ENCODE data around the gene PXT1.
"Not testable (repeated sequence)": the region's sequence is repeated elsewhere in the genome, so short reads cannot be mapped to it uniquely, and the experiment has no call there.

Gene PXT1, protein sequence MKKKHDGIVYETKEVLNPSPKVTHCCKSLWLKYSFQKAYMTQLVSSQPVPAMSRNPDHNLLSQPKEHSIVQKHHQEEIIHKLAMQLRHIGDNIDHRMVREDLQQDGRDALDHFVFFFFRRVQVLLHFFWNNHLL

DNA sequence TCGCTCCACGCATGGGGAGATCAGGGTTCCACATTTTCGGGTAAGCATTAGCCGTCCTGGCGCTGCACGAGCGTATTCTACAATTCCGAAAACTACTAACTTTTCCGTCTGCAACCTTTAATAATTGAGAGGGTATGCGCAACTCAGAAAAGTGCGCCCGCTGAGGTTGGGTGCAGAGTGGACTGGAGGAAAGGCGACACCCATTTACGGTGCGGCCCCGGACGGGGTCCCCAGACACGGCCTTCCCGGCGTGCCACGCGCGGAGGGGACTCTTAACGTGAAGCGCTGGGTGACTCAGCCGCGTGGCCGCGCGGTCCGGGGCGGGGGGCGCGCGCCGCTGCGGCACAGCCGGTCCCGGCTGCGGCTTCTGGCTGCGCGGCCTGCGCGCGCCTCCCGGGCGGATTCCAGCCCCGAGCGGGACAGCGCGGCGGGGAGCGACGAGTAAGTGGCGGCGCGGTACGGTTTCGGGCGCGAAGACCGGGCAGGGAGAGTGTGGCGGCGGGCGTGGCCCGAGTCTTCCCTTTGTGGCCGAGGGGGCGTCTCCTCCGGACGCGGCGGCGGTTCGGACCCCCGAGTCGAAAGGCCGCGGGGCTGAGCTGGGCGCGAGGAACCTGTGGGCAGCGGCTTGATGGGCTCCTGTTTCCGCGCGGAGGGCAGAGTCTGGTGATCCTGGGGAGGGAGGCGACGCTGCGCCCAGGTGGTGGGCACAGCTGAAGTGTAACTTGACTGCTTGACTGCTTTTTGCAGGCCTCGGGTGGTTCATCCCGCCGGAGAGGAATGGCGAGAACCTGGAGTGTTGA lies at the start of gene PXT1, which contains the start of gene KCTD20:
Gene PXT1 (minus strand): TSS at position 184 of the 800 bp plus-strand sequence. CDS start 16,772 bp downstream, outside the sequence.
Gene KCTD20 (plus strand): TSS at position 330 of the 800 bp plus-strand sequence. CDS start 27,098 bp downstream, outside the sequence.
- peak; percentile 77 for DNase-seq (ENCODE audit: low read depth)

- DNase-seq (ENCODE audit: low read depth), result no peak
These were observed 49.4 kb upstream of the PXT1 start for GRCh38 chr6:36492092-36492491.

- no peak for DNase-seq (ENCODE audit: low read depth)
These were observed 48.8 kb upstream of the PXT1 start for GRCh38 chr6:36491378-36491965.

- no peak for DNase-seq (ENCODE audit: low read depth)
These were observed 46.8 kb upstream of the PXT1 start for GRCh38 chr6:36489426-36489825.

GRCh38 chr6:36488221-36488620 lies 45.6 kb upstream of the PXT1 start:
- DNase-seq (ENCODE audit: low read depth), result no peak

DNA sequence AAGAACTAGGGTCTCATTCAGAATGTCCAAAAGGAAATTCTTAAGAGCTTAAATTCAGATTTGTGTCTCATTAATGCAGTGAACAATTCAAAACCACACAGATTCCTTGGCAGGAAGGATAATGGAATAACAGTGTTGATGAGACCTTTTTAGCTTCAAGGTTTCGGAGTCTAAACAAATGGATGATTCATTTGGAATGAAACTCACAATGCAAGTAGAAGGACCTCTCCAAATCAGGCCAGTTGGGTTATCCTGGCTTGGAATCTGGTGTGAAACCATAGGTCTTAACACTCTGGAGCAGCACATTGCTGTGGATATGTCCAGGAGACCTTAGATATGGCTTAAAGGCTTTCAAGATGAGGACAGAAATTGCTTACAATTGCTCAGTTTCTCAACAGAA lies 45.0 kb upstream of the PXT1 start:
- no peak for DNase-seq (ENCODE audit: low read depth)

DNA sequence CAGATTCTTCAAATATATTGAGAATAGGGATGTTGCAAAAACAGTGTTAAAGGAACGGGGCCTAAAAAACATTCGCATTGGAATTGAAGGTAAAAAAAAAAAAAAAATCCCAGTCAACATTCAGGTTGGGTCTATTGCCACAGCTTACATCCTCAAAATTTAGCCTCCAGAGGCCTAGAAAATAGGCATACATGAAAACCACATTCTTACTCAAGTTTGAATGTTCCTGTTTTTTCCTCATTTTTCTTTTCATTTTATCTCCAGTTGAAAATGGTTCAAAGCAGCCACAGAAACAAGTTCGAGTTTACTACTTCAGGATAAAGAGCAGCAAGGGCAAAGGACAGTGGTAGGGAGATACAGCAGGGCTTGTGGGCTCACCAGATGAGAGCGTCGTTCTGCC lies 42.1 kb upstream of the PXT1 start:
- DNase-seq (ENCODE audit: low read depth), result no peak

GRCh38 chr6:36483326-36483725 lies 40.7 kb upstream of the PXT1 start:
- not testable (repeated sequence) for DNase-seq (ENCODE audit: low read depth)

DNA sequence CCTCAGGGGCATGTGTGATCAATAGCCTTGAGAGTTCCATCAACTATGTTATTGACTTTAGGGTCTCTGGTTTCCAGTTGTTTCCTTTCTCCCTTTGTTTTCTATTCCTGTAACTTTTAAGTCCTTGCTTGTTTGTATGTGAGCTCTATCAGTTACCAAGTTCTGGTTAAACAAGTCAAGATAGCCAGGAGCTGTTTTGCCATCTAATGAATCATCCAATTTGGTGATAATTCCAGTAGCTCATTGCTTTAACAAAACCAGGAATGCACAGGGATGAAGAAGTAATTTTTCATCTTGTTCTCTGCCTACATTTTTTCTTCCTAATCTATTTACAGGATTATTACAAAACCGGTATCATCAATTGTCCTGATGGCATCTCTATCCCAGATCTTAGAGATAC lies 36.6 kb upstream of the PXT1 start:
- DNase-seq (ENCODE audit: low read depth), result no peak

- DNase-seq (ENCODE audit: low read depth), result no peak
These were observed 35.4 kb upstream of the PXT1 start for GRCh38 chr6:36478051-36478526.

- no peak for DNase-seq (ENCODE audit: low read depth)
These were observed 27.3 kb upstream of the PXT1 start for GRCh38 chr6:36469946-36470345.

DNA sequence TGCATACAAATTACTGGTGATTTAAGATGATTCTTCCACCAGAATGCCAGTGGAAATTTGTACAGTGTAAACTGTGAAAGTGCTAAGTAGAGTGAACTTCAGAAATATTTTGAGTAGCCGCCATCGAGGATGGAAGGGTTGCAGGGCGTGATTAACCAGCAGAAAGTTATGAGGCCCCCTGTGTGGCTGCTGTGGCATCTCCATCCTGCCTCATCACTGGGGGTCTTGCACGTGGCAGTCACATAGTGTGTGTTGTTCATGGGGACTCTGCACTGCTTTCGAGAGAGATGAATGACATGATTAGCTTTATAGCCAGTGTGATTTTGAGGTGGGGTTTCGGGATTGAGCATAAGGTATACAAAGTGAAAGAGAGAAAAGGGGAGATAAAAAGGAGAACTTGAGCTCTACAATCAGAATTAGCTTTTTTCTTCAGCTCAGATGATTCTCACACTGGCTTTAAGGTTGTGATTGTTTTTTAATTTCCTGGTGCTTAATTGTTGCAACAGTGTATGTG lies 26.6 kb upstream of the PXT1 start:
- DNase-seq (ENCODE audit: low read depth), result no peak

DNA sequence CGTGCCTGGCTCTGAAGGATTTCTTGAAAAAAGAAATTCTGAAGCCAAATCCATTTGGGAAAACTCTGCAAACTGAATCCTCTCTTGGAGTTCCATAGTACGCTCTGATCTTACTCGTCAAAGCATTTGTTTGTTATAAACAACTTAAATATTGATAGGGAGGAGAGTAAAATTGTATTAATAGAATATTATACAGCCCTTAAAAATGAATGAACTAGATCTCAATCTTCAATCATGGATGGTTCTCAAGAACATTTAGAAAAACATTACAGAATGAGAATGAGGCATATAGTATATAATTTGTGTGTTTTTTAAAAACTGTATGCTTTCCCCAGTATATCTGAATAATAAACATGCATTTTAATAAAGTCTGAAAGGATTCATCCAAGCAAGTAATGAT lies 25.0 kb upstream of the PXT1 start:
- no peak for DNase-seq (ENCODE audit: low read depth)

- DNase-seq (ENCODE audit: low read depth), result no peak
These were observed 21.6 kb upstream of the PXT1 start for GRCh38 chr6:36464233-36464632.

DNA sequence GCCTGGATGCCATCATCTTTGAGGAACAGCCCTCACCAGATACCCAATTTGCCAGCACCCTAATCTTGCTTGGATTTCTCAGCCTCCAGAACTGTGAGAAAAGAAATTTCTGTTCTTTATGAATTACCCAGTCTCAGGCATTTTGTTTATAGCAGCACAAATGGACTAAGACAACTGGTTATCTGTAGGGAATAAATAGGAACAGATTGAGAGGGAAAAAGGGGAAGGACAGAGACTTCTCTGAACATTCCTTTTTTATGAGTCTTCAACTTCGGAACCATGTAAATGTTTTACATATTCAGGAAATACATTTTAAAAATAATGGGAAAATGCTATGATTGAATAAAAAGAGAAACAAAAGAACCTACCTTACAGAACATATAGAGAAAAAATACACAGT lies 21.0 kb upstream of the PXT1 start:
- DNase-seq (ENCODE audit: low read depth), result no peak

- no peak for DNase-seq (ENCODE audit: low read depth)
These were observed 19.0 kb upstream of the PXT1 start for GRCh38 chr6:36461646-36462045.

GRCh38 chr6:36460916-36461315 lies 18.3 kb upstream of the PXT1 start:
- DNase-seq (ENCODE audit: low read depth), result no peak

- no peak for DNase-seq (ENCODE audit: low read depth)
These were observed 16.8 kb upstream of the PXT1 start for GRCh38 chr6:36459501-36459900.

DNA sequence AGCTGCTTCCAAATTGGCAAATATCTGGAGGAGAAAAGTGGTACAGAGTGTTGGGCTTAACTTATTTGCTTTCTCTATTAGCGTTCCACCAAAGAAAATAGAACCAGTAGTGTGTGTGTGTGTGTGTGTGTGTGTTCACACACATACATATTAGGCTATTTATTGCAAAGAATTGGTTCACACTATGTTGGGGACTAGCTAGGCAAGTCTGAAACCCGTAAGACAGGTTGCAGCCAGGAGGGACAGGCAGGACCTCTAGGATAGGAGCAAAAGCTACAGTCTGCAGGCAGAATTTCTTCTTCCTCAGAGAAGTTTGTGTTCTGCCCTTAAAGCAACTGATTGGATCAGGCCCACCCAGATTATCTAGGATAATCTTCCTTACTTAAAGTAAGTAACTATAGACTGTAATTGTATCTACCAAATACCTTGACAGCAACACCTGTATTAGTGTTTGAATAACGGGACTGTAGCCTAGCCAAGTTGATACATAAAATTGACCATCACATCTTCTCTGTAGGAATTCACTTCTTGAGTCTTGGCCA lies 12.9 kb upstream of the PXT1 start:
- DNase-seq (ENCODE audit: low read depth), result no peak

GRCh38 chr6:36452897-36453296 lies 10.2 kb upstream of the PXT1 start:
- DNase-seq (ENCODE audit: low read depth), result not testable (repeated sequence)

- DNase-seq (ENCODE audit: low read depth), result not testable (repeated sequence)
These were observed 6.5 kb upstream of the PXT1 start for GRCh38 chr6:36449173-36449572.

GRCh38 chr6:36445621-36446020 lies 3.0 kb upstream of the PXT1 start:
- DNase-seq (ENCODE audit: low read depth), result no peak

DNA sequence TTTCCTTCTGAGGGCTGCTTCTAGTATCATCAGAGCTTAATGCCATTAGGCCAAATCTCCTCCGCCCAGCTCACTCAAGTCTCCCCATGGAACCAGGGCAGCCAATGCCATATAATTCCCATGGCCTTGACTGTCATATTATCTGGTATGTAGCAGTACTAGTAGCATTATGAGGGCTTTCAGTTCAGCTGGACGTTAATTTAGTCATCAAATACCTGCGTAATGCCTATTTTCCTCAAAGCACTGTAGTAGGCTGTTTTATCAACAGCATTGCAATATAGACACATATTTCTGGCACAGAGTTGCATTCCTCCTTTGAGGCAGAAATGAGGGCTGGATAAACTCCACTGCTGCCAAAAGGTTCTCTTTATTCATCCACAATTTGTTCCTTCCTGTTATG lies 1.8 kb upstream of the PXT1 start:
- no peak for DNase-seq (ENCODE audit: low read depth)

Measured in activated gamma-delta T cell treated with anti-CD3 and anti-CD28 coated beads, Interleukin-2, amount 50 U/mL, for 16 hours (primary cell).